Stimulated activated CD8-positive, alpha-beta memory T cell treated with anti-CD3 and anti-CD28 coated beads, Interleukin-4, amount 100 ng/mL, for 1 hour (primary cell): ENCODE results near the gene SH3PXD2A.

ENCODE experiments used
- DNase-seq, 2 donors: peaks; one replicate each; pipeline ENCODE4 v3.0.0-alpha.2; 2020; ENCODE audit warnings: low read depth in 2 of 2, low spot score in 1 of 2

SH3PXD2A gene

DNA sequence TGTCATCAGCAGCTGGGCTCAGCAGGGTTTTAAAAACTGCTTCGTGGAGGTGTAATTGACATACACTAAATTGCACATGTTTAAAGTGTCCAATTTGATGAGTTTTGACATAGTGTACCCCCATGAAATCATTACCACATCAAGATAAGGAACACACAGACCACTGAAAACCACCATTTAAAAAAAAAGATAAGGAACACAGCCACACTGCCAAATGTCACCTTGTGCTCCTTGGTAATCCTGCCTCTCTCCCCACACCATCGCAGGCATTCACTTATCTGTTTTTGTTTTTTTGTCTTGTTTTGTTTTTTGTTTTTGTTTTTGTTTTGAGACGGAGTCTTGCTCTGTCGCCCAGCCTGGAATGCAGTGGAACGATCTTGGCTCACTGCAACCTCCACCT, 286.9 kb downstream of the SH3PXD2A start:
- DNase-seq: no peak

DNA sequence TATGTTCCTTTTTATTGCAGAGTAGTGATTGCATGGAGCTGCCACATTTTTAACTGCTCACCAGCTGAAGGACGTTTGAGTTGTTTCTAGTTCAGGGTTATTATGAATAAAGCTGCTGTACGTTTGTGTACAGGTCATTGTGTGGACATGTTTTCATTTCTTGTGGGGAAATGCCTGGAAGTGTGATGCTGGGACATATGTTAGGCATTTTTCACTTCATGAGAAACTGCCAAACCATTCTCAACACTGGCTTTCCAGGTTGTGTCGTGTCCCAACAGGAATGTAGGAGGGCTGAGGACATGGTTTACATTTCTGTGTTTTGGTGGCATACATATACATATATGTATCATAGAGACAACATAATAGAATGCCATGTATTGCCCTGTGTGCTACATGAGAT, 288.8 kb downstream of the SH3PXD2A start:
- no peak for DNase-seq

DNA sequence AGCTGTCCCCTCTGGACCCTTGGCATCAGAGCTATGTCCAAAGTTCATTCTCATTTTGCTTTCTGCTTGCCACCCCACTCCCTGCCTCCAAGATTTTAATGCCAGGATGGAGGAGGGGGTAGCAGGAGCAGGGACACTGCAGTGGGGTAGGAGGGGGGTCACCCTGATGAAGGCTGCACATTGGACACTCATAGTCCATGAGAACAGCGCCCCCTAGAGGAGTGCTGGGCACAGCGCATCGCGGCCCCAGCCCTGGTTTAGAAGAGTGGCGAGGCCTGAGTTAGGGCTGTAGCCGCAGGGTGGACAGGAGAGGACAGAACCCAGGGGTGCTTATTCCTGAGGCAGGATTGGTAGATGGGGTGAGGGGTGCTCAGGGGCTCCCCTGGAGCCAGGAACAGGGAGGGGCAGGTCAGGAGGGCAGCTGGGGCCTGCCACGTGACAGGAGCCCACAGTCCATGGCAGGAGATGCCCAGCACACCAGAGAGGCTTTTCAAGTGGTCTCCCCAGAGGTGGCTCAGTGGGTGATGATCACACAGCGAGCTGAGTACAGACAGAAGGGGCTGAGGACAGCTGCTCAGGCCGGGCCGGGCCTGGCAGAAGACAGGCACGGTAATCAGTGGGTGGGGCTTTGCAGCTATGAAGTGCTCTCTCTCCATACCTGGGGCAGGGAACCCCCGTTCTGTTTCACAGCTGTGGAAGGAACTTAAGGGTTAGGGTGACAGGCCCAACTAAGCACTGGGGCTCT, 290.4 kb downstream of the SH3PXD2A start:
- no peak for DNase-seq

DNA sequence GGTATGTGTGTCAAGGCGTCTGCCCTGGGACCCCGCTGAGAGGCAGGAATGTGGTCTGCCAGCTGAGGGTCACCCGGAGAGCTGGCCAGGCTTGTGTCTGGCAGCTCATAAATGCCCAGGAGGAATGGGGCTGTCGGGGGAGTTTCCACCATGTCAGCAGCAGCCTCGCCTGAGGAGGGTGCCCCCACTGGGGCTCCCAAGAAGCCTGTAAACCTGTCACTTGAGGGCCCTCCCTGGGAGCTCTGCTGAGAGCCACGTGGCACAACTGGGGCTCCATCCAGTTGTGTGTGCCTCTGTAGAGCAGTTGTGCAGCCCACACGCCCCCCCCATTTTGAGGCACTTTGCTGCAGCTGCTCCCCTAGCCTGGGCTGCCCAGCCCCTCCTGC, 291.3 kb downstream of the SH3PXD2A start:
- no peak for DNase-seq

DNA sequence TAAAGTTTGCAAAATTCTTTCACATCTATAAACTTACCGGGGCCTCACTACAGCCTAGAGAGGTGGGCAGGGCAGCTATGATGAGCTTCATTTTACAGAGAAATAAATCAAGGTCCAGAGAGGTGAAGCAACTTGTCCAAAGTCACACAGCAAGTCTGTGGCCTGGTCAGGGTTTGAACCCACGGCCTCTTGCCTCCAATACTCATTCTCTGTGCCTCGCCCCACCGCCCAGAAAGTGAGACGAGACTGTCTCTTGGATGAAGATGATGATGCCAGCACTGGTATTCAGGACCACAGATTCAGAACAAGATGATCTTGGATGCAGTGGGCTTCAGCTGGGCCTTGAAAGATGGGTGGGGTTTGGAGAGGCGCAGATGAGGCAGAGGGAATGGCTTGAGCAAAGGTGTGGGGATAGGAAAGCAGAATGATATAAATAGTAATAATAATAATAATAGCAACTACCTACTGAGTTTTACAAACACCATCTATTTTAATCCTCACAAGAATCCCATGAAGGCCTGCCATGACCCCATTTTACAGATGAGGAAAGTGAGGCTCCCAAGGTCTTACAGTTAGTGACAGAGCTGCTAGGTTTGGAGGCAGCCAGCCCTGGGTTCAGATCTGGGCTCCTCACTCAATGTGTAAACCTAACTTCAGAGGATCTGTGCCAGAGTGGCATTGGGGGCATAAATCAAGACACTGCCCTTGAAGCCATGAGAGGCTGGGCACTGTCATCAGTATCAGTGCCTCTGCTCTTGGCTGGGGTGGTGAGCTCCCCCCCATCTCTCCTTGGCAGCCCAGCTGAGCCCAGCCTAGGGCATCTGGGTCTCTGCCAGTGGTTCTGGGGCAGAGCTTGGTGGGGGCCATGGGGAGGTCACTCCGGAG, 291.9 kb downstream of the SH3PXD2A start:
- DNase-seq: no peak

DNA sequence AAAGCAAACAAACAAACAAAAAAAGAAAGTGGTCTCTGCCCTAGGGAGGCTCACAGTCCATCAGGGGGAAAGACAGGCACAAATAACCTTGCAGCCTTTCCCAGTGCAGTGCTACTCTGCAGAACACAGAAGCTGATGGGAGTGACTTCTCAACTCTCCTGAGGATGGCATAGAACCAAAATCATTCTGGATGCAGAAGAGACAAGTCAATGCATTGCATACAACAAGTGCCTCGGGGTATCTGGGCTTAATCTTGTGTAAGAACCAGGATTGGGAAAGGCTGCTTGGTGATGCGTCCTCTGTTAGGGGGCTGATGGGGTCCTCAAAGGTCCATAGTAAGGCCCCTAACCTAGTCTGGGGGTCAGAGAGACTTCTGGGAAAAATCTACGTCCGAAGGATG, 293.0 kb downstream of the SH3PXD2A start:
- no peak for DNase-seq

DNA sequence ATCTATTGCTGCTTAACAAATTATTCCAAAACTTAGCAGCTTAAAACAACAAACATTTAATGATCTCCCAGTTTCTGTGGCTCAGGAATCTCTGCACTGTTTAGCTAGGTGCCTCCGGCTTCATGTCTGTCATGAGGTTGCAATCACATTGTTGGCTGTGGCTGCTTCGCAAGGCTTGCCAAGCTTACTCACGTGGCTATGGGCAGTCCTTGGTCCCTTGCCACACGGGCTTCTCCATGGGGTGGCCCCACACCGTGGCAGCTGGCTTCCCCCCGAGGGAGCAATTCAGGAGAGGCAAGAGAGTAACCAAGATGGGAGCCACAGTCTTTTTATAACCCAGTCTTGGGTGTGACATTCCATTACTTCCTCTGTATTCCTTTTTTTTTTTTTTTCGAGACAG, 294.5 kb downstream of the SH3PXD2A start:
- no peak for DNase-seq

DNA sequence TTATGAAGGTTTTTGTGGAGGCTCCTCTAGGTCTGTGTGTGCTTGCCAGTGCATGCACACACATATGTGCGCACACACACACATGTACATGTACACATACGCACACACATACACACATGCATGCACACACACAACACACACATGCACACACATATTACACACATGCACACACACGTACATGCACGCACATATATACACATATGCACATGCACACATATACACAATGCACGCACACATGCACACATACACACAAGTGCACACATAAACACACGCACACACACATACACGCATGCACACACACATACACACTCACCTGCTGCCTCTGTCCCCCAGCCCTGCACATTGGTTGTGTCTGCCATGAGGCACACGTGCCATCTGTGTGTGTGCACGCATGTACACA, 295.6 kb downstream of the SH3PXD2A start:
- DNase-seq: no peak

DNA sequence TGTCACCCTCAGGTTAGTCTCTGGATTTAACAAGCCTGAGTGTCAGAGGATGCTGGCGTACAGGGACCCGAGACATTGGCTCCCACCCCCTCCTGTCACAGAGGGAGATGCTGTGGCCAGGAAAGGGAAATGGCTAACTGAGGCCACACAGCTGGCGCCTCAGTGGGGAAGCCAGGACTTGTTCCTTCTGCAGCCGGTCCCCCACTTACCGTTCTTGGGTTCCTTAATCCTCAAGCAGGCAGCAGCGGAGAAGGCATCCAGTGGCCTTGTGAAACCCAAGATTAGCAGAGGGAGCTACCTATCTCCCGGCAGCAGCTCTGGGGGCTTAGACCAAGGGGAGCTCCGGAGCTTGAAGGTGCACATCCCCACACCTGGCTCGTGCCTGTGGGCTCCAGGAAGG, 296.5 kb downstream of the SH3PXD2A start:
- no peak for DNase-seq

DNA sequence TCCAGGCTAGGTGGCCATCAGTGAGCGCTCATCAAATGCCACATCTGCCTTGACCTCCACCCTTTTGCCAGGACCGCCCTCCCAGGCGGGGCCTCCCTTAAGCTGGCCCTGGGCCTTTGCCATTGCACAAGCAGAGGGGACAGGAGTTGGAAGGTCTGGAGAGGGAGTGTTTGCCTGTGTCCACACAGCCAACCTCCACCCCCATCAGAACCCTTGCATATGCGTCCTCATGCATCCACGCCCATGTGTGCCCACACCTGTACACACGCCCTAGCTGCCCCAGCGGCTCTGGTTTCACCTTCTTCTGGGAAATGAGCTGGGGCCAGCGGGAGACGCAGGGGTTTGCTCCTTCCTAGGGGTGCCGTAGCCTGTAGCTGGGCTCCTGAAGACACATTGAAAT, 297.9 kb downstream of the SH3PXD2A start:
- no peak for DNase-seq

DNA sequence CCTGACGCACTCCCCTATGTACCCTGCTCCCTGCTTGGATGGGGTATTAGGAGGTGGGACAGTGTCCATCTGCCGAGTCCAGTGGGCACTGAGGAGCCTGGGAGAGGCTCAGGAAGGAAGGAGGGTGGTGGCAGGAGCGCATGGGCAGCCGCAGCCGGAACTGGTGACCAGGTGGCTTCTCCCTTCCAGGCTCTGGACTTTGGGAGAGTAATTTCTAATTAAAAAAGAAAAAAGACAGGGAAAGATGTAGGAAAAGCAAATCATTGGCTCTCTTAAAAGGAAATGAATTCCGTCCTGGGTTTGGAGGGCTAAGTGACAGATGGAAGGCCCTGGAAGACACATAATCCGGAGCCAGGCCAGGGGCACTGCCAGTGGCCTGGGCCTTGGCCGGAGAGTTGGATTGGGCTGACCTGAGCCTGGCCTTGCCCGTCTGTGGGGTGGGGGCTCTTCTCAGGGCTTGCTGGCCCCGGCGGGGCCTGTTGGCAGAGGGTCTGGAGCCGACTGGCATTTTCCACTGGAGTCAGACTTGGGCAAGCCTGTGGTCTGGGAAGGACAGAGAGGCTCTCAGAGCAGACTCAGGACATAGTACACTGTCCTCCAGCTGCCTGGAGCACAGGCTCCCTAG, 298.9 kb downstream of the SH3PXD2A start:
- no peak for DNase-seq

DNA sequence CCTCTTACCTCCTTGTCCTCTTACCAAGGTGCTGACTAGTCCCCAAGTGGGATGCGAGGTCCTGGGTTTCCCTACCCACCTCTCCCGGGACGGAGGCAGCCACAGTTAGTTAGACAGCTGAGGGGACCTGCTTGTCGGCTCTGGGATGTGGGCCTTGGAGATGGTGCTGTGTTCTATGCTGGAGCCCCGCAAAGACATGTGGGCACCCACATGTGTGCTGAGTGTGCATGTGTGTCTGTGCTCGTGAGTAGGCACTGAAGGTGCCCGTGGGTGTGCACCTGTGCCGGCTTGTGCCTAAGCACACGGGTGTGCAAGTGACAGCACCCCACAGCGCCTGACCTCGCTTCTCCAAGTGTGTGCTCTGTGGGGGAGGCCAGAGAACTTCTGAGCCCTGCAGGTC, 299.7 kb downstream of the SH3PXD2A start:
- no peak for DNase-seq

DNA sequence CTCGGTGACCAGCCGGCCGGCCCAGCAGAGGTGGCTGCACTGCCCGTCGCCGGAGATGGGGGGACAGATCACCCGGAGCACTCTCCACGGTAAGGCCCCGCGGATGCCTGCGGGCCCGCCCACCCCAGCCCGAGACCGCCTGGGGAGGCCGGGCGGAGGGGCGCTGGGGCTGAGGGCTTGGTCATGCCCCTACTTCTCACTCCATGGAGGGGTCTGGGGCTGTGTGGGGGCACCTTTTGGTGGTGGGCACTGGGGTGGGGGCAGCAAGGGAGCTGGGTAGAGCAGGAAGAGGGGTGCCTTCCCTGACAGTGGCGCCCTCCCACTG, 300.1 kb downstream of the SH3PXD2A start:
- DNase-seq: no peak

DNA sequence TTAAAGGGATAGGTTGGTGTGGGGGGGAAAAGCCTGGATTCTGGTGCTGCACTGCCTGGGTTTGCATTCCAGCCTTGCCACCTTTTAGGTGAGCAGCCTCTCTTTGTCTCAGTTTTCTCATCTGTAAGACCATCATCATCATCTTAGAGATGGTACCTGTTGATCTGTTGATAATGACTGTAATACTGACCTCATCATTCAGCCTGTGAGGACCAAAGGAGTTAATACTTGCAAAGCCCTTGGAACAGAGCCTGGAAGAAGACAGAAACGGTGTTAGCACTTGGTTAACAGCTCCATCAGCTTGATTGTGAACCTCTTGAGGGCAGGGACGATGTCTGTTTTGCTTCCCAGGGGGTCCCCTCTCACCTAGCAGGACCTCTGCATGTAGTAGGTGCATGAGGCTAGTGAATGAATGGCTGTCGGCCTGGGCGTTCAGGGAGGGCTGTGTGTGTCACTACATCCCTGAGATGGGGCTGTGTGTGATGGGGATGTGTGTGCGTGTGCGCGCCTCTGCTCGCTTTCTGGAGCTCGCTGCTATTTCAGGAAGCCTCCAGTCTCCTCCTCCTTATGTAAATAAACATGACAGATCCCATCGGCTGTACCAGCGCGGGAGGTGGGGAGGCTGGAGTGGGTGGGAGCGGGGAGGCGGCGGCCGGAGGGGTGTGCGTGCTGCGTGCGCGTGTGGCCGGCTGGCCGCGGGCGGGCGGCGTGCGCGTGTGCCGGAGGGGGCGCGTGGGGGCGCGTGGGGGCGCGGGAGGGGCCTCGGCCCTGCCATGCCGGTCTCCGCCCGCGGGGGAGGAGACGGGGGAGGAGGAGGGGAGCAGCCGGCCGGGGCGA, 300.7 kb downstream of the SH3PXD2A start:
- DNase-seq: no peak

DNA sequence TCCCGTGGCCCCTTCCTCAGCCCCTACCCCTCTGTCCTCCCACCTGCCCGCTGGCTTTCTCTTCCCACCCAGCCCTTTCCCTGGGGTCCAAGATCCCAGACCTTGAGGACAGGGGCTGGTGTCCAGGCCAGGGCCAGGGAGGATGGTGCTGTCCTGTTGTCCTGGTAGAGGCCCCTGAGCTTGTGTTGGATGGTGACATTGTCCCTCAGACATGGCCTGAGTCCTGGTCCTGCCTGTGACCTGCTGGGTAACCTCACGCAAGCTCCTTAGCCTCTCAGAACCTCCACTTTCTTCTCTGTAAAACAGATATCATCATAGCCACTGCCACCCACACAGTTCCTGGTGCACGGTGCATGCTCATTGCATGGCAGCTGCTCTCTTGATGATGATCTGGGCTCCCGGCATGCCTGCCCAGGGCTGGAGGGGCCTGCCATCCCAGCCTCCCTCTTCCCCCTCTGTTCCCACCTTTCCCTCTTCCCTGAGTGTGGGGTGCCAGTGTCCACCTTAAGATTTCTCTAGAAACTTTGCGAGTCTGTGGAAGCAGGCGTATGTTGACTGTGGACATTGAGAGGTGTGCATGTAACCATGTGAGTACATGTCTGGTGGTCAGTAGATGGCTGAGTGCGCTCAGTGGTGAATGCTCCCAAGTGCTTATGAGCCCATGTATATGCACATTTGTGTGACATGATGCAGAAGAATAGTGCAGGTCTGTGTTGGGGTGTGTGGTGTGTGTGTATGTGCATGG, 301.5 kb downstream of the SH3PXD2A start:
- DNase-seq: no peak

DNA sequence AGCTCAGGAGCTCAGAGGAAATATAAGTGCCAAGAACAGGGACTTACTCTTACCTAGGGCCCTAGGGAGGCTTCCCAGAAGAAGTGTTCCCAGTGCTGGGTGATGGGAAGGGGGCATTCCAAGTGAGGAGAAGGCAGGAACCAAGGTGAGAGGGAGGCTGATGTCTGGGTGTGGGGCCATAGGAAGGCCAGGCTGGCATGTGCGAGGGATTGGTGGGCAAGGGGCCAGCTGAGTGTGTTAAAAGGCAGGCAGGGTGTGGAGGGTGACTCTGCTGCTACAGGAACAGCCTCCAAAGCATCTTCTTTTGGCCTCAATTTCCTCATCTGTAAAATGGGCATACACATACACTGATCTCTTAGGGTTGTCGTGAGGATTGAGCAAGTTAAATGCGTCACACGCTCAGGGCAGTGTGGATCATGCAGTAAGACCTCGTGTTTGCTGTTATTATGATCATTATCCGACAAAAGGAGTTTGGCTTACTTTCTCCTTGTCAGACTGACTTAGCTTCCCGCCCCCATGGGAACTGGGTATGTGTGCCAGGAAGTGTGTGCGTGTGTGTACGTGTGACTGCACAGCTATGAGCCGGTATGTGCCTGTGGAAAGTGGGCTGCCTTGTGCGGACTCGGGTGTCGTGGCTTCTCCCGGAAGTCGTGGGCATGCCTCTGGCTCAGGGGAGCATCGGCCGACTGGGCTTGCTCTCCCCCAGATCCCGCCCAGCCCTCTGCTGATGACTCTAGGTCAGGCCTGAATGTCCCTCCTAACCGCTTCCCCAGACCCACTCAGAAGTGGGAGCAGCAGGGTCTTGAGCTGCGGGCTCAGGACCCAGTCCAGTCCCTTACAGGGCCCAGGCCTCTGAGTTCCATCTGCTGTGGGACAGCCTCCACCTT, 302.3 kb downstream of the SH3PXD2A start:
- no peak for DNase-seq

DNA sequence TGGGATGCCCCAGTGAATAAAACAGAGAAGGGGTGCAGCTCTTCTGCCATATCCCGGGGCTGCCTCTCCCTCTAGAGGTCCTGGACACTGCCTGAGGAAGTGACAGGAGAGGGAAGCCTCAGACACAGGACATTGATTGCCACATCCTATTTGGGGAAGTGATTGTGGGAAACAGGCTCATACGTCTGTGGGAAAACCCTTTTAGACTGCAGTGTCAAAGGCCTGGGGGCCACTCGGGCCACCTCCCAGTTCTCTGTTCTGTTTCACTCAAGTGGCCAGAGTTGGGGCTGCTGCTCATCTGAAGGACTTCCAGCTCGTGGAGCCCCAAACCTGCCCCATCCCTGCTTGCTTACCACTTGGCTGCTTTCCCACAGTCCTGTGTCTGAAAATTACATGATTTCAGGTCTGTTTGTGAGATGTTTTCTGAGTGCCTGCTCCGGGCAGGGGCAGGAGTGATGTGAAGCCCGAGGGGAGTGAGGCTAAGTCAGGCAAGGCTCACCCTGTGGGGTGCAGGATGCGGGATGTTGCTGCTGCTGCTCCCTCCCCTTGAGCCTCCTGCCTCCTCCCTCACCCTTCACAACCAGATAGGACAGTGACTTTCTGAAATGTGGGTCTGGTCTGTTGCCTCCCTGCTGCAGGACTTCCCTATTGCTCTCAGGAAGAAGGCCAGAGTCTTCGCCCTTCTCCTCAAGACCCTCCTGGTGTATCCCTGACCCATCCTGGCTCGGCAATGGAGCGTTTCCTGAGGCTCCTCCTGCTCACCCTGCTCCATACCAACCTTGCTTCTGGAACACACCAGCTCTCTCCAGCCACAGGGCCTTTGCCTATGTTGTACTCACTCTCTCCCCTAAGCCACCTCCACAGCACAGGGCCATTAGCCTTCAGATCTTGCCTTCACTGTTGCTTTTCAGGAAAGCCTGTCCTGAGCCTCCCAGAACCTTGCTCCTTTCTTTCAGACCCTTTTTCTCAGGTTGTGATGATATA, 303.5 kb downstream of the SH3PXD2A start:
- DNase-seq: no peak

DNA sequence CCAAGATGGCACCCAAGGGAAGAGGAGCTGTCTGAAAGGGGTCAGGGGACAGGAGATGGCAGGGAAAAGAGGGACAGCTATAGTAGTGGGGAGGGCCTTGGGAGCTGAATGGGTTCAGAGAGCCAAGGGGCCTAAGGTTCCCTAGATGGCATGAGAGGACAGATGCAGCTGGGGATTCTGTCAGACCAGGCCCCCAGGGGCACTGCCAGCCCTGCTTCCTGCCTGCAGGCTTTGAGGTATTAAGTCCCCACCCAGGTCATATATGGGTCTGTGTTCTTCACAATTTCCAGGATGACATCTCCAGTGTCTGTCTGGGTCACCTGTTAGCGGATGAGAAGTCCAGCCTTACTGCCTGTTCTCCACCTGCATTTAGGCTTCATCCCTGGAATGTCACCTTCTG, 305.1 kb downstream of the SH3PXD2A start:
- no peak for DNase-seq

DNA sequence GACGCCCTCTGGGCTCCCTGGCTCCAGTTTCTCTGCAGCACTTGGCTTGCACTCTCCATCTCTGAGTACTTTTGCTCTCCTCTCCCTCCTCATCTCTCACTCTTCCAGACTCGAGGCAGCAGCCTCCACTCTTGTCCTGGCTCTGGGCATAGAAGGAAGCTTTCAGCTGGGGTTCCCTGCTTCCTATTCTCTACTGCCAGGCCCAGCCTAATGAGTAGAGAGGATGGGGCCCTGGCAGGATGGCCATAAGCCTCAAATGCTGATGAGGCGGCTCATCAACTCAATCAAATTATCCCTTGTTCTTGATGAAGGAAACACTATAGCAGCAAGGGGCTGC, 306.1 kb downstream of the SH3PXD2A start:
- DNase-seq: no peak
